Measurements from ENCODE around the gene AP1S3.

DNA sequence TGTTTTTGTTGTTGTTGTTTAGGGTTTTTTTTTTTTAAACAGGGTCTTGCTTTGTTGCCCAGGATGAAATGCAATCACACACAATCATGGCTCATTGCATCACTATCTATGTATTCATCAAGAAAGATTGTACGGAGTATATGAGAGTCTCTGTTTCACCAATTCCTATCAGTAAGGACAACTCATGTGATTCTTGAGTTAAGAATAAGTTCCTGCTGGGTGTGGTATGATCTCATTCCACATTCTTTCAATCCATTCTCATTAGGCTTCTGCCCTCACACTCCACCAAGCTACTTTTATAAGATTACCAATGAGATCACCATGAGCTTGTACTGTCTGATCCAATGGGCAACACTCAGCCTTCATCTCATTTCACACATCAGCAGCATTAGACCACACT, 9.1 kb upstream of the AP1S3 start:
- TF ChIP-seq POLR2AphosphoS5 (IDR thresholded peaks at IDR 0.05; ENCODE audit: low read depth, low read length) (no peak), POLR2A (IDR thresholded peaks at IDR 0.05; ENCODE audit: low read depth, low read length) (no peak)

Measured in GM12891 (cell line).